ENCODE results near the gene RPL37.

DNA sequence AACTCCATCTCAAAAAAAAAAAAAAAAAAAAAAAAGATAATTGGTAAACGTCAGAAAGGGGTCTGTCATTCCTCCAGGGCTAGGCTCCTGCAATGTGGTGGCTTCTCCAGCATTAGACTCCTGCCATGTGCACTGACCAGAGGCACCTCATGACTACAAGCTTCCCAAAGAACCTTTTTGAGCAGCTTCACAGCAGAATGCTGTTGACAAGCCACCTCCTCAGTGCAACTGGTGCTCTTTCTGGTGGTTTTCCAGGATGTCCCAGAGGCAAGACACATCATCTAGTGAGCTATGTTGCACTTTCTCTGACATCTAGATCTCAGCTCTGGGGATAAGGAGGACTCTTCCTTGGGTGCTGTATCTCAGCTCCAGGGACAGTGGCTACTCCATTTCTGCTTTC, 11.6 kb downstream of the RPL37 start:
- TF ChIP-seq, protein P1, sequence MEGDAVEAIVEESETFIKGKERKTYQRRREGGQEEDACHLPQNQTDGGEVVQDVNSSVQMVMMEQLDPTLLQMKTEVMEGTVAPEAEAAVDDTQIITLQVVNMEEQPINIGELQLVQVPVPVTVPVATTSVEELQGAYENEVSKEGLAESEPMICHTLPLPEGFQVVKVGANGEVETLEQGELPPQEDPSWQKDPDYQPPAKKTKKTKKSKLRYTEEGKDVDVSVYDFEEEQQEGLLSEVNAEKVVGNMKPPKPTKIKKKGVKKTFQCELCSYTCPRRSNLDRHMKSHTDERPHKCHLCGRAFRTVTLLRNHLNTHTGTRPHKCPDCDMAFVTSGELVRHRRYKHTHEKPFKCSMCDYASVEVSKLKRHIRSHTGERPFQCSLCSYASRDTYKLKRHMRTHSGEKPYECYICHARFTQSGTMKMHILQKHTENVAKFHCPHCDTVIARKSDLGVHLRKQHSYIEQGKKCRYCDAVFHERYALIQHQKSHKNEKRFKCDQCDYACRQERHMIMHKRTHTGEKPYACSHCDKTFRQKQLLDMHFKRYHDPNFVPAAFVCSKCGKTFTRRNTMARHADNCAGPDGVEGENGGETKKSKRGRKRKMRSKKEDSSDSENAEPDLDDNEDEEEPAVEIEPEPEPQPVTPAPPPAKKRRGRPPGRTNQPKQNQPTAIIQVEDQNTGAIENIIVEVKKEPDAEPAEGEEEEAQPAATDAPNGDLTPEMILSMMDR (IDR thresholded peaks at IDR 0.05; ENCODE audit: low read depth, low read length): no peak
- TF ChIP-seq POLR2A (IDR thresholded peaks at IDR 0.05; ENCODE audit: extremely low read depth, insufficient read length): no peak
- TF ChIP-seq, protein P2, sequence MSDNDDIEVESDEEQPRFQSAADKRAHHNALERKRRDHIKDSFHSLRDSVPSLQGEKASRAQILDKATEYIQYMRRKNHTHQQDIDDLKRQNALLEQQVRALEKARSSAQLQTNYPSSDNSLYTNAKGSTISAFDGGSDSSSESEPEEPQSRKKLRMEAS (IDR thresholded peaks at IDR 0.05; ENCODE audit: low read depth, low read length): no peak
- no peak for TF ChIP-seq MYC (IDR thresholded peaks at IDR 0.05; ENCODE audit: low read depth, low read length)
